Peyer's patch (tissue), 4 donors: ENCODE data around the gene KRIT1.

Experiments
- CTCF ChIP-seq, 6 experiments: fragments of 450-650 bp in 4 of 6; fragments of 200-600 bp in 2 of 6; sonication (generic) in 1 of 6; IDR thresholded peaks; one replicate each; pipeline ENCODE4 v1.5.1; 2017 to 2019; ENCODE audit warnings: antibody characterized with exemption in 6 of 6, mild to moderate bottlenecking in 3 of 6, moderate library complexity in 1 of 6
- POLR2A ChIP-seq, 2 donors: fragments of 450-650 bp; IDR thresholded peaks; one replicate each; pipeline ENCODE4 v1.5.1; 2017; ENCODE audit warnings: antibody characterized with exemption in 2 of 2, mild to moderate bottlenecking in 2 of 2, moderate library complexity in 2 of 2

DNA sequence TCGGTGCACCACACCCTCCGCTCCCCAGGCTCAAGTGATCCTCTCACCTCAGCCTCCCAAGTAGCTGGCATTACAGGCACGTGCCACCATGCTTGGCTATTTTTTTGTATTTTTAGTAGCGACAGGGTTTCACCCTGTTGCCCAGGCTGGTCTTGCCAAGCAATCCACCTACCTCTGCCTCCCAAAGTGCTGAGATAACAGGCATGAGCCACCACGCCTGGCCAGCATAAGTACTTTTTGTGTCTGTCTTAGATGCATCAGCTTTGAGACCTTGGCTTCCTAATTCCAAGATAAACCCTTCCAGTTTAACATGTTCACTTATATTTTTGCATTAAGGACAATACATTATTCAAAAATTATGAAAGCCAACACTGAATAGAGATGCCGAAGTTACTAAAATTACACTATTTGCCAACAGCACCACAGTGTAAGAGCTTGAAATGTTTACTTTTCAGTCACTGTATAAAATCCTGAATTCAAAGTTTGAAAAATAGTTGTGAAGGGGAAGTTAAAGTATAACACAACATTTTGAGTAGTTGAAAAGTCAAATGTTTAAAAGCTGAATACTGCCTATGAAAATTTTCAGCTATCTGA lies 36.6 kb upstream of the KRIT1 start:
- no peak for TF ChIP-seq CTCF (IDR thresholded peaks at IDR 0.05)
- no peak for TF ChIP-seq POLR2A (IDR thresholded peaks at IDR 0.05)
